HG03460 (cell line): ENCODE results near the gene UTP15.

Source experiments
- ATAC-seq: cut with Tn5 transposase; IDR thresholded peaks from one replicate; pipeline ENCODE4 v1.9.1; 2021; ENCODE audit not compliant: unreplicated experiment

UTP15 gene

GRCh38 chr5:73564675-73565074, 868 bp upstream of the UTP15 start:
- no peak for ATAC-seq

GRCh38 chr5:73565969-73566547, 515 bp downstream of the UTP15 start:
- no peak for ATAC-seq

- no peak for ATAC-seq
These were observed 17.0 kb downstream of the UTP15 start for GRCh38 chr5:73582285-73583145.

DNA sequence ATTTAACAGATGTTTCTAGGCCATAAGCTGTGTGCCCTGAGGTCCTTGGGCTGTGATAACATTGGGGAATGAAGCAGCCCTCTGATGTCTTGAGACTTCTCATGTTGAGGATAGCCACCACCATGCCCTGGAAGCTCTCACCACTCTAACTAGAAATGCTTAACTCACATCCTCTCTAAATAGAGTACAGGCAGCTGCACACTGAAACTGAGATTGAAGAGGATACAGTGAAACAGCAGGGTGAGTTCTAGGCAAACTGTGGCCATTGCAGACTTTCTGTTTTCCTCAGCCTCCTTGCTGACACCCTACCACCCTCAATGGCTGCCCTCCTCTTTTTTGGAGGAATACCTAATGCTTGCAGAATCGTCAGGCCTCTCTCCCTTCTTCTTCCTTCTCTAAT, 22.4 kb downstream of the UTP15 start:
- ATAC-seq, result peak; percentile 71

GRCh38 chr5:73591102-73591695, 25.7 kb downstream of the UTP15 start:
- no peak for ATAC-seq

DNA sequence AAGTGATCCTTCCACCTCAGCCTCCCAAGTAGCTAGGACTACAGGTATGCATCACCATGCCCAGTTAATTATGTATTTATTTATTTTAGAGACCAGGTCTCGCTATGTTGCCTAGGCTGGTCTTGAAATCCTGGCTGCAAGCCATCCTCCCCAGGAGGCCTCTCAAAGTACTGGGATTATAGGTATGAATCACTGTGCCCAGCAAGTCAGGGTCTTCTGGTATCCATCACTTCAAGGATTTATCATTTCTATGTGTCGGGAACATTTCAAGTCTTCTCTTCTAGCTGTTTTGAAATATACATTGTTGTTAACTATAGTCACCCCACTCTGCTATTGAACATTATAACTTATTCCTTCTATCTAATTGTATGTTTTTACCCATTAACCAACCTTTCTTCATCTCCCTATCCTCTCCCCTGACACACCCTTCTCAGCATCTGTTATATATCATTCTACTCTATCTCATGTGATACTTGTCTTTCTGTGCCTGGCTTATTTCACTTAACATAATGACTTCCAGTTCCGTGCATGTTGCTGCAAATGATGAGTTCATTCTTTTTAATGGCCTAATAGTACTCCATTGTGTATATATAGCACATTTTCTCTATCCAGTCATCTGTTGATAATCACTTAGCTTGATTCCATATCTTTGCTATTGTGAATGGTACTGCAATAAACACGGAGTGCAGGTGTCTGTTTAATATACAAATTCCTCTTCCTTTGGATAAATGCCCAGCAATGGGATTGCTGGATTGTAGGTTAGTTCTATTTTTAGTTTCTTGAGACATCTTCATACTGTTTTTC, 26.4 kb downstream of the UTP15 start:
- no peak for ATAC-seq

DNA sequence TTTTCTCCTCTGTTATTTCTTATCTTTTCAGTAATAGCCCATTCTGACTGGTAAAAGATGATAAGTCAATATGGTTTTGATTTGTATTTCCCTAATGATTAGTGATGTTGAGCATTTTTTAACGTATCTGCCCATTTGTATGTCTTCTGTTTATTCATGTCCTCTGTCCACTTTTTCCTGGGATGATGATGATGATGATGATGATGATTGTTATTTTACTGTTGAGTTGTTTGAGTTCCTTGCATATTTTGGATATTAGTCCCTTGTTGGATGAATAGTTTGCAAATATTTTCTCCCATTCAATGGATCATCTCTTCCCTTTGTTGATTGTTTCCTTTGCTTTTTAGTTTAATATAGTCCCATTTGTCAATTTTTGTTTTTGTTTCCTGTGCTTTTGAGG, 27.0 kb downstream of the UTP15 start:
- no peak for ATAC-seq

GRCh38 chr5:73596705-73597328, 31.3 kb downstream of the UTP15 start:
- no peak for ATAC-seq

- ATAC-seq, result no peak
These were observed 33.8 kb downstream of the UTP15 start for GRCh38 chr5:73599380-73599779.

- no peak for ATAC-seq
These were observed 38.5 kb downstream of the UTP15 start for GRCh38 chr5:73603998-73604397.

DNA sequence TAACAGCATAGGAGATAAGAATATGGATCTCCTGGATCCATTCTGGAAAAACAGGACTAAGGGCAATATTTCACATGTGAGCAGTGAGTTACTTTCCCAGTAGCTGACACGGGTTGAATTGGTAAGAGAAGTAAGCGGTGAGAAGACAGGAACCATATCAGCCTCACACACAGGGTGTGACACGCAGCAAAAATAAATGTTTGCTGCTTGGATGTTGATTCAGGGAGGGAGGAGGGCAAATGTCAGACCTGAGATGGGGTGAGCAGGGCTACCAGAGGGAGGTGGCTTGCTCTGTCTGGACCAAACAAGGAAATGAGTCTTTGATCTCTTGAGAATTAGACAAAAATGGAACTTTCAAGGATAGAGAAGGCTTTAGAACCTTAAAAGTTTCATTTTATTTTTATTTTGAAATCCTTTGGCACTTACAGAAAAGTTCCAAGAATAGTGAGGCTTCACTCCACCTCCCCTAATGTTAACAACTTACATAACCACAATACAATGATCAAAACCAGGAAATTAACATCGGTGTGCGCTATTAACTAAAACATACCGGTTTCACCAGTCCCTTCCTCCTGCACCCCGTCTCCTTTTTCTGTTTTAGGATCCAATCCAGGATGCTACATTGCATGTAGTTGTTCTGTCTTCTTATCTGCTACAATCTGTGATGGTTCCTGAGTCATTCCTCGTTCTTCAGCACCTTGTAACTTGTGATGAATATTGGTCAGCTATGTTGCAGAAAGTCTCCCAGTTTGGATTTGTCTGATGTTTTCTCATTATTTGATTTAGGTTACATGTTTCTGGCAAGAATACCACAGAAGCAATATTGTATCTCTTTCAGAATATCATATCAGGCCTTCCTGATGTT, 39.9 kb downstream of the UTP15 start:
- ATAC-seq, result no peak

GRCh38 chr5:73606206-73606753, 40.7 kb downstream of the UTP15 start:
- ATAC-seq, result no peak

- no peak for ATAC-seq
These were observed 41.7 kb downstream of the UTP15 start for GRCh38 chr5:73607228-73607627.

DNA sequence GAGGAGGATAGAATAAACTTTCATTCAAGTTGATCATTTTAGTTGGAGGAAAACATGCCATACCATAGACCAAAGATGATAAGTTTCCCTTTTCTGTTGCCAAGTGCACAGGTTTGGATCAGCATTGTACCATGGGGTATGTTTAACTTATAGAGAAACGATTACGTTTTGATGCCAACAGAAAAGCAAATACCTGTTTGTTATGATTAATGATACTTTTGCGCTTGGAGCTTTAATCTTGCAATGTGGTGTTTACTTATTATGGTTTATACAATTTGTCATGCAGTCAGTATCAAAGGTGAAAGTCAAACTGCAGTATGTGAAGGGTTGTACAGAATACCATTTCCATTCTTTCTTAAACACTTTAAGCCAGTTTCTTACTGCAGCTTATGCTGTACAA, 47.3 kb downstream of the UTP15 start:
- ATAC-seq, result no peak

DNA sequence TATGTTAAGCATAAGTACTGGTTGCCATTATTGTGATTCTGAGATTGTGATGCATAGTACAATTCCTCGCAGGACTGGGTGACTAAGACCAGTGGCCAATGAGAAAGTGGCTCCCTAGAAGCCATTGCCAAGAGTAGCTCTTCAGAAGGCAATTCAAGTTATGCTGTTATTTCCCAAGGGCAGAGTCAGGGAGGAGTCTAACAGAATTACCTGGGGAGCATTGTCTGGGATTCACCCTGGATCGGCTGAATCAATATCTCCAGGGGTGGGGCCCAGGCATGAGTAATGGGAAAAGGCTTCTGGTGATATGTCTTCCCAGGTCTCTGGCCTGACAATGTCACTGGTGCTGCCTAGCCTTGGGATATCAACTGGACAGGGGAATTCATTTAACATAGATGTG, 49.5 kb downstream of the UTP15 start:
- no peak for ATAC-seq

GRCh38 chr5:73615947-73616346, 50.4 kb downstream of the UTP15 start:
- ATAC-seq, result no peak

GRCh38 chr5:73617510-73618279, 52.2 kb downstream of the UTP15 start:
- no peak for ATAC-seq

DNA sequence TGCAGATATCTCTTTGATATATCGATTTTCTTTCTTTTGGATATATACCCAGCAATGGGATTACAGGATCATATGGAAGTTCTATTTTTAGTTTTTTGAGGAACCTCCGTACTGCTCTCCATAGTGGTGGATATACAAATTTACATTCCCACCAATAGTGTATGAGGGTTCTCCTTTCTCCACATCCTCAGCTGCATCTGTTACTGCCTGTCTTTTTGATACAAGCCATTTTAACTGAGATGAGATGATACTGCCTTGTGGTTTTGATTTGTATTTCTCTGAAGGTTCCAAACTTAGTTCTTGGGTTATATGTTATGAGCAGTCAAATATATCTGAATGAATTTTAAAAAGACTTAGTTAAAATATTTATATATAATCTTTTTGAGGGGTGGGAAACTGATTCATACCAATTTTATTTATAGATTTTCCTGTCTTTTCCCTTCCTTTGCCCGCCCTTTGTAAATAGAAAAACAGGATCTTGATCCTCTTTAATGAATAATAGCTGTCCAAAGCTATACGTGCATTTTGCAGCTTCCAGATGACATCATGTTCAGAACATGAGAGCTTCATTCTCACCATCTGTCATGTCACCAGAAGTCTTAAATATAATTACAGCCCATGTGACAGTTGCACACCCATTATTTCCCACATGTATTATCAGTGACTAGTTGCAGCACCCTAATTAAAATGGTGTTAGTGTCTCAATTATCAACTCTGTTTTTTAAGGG, 54.2 kb downstream of the UTP15 start:
- no peak for ATAC-seq
